GM21367 (cell line): ENCODE data around the gene DLG2.

Experiments
- ATAC-seq: cut with Tn5 transposase; IDR thresholded peaks from one replicate; pipeline ENCODE4 v1.9.1; 2021; ENCODE audit not compliant: unreplicated experiment

The DLG2 gene

DNA sequence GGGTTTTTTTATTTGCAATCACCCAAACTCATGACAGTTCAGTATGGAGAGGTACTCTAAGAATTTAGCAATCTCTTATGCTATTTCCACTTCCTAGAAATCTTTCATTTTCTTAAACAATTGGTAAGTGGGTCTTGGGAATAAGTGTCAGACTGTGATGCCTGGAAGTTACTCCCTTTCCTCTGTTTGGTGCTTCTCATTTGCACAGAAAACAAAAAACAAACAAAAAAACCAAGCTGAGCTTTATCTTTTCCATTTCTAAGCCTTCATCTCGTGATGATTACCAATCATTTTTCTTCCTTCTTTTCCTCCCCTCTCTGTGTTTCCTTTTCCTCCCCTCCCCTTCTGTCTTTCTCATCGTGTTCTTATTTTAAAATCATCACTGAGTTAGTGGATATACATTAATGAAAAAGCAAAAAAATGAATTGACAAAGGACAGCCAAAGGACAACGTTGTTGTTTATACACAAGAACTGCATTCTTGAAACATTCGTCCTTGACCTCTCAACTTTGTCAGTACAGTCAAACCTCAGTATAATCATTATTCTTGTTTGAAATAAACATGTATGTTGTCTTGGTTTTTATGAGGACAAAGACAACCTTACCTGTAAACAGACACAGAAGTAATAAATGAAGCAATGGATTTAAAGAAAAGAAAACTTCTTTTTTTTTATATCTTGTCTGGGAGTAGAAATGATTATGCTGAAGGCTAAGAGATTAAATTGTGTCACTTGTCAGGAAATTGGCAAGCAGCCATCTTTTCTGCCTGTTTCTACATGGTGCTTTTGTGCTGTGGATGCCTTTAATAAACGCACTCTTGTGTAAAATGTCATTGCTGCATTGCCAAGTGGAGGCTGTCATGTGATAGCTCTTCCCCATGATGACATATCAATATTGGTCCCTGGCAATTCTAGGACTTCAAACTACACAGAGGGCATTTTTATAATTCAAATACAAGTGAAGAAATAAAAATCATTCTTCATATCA, 1537.8 kb downstream of the DLG2 start:
- no peak for ATAC-seq

DNA sequence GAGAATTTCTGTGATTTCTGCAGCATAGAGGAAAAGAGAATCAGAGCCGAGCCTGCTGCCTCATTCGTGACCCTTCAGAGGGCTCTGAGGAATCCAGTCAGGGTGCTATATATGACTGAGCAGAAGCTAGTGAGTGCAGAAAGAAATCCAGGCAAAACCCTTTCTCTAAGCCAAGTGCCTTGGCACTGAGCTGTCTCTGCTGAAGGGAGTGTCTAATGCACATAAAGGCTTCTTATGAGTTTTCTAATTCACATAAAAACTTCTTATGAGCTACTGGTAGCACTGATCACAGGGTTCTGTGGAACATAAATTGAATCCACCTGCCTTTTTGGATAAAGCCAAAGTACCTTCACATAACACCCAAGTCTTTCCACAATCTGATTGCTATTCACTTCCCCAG, 1555.3 kb downstream of the DLG2 start:
- ATAC-seq = no peak

DNA sequence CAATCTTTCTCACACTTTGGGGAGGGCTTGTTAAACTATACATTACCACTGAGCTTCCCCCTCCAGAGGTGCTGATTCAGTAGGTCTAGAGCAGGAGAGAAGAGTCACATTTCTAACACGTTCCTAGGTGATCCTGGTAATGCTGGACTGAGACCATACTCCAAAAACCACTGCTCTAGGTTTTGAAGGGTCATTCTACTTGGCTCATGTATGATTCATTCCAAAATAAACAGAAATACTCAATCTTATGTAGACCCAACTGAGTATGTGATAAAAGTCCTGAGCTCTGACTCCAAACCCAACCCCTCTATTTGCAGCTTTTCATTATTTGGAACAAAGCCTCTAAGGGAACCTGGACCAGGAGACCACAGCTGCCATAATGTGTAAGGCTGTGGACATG, 1558.1 kb downstream of the DLG2 start:
- no peak for ATAC-seq

DNA sequence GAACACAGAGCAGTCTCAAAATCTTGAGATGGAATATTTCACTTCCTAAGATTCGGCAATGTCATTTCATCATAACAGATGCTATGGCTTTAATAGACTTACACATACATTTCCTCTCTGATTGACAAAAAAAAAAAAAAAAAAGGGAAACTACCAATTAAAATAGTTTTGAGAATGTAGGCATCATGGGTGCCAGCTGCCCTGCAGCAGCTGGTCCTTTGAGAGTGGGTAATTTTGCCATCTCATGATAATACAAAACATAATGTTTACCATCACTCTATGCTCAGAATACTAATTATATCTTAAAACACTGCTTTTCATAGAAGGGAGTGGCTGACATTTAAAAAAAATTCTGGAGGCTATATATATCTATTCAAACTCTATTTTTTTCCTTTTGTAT, 1565.4 kb downstream of the DLG2 start:
- no peak for ATAC-seq

- no peak for ATAC-seq
Observed at GRCh38 chr11:84056653-84057376, 1570.3 kb downstream of the DLG2 start.

DNA sequence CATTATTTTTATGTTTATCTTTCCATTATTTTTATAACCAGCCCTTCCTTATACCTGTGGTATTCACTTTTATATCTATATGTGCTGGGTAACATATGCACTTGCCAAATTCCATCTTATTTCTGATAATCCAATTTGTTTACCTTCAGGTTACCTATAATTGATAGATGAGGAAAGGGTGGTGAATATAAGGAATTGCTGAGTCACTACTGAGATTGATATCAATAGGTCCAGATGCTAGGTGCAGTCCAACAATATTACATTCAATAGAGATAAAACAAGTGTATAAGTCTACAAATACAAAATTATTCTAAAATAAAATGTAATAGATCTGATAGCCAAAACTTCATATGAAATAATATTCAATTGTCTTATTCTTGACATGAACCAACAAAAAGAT, 1582.0 kb downstream of the DLG2 start:
- ATAC-seq = no peak

- no peak for ATAC-seq
Observed at GRCh38 chr11:84044706-84045105, 1582.4 kb downstream of the DLG2 start.

- ATAC-seq = no peak
Observed at GRCh38 chr11:84036664-84037194, 1590.4 kb downstream of the DLG2 start.

DNA sequence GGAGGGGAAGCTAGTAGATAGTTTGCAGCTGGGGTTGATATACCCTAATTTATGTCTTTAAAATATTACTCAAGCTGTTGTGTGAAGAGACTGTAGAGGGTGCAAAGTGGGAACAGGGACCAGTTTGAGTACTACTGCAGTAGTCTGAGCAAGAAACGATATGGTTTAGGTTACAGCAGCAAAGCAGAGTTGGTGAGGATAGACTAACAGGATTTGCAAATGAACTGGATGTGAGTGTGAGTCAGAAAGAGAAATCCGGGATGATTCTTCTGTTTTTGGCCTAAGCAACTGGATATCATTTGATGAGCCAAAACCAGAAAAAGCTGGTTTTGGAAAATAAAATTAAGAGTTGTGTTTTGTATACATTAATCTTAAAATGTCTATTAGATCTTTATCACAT, 1591.5 kb downstream of the DLG2 start:
- ATAC-seq = no peak

- ATAC-seq = no peak
Observed at GRCh38 chr11:84034484-84034883, 1592.7 kb downstream of the DLG2 start.

- ATAC-seq = no peak
Observed at GRCh38 chr11:84024266-84024665, 1602.9 kb downstream of the DLG2 start.

GRCh38 chr11:84022695-84023094, 1604.4 kb downstream of the DLG2 start:
- no peak for ATAC-seq

DNA sequence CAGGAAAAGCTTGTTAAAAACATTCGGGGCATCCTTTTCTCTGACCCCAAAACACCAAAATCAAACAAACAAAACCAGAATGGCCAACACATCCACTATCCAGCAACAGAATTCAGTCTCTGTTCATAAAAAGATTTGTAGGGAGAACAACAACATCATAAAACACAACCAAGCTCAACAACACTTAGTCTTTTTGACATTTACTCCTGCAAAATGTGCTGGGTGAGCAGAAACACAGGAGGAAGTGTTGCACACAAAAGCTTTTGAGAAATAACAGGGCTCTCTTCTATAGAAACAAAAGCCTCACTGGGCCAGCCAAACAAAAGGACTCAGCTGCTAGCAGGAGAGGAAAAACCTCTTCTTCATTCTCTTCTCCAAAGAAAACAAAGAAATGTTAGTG, 1604.9 kb downstream of the DLG2 start:
- no peak for ATAC-seq

- ATAC-seq = no peak
Observed at GRCh38 chr11:84021291-84021690, 1605.9 kb downstream of the DLG2 start.

GRCh38 chr11:84019571-84020194, 1607.5 kb downstream of the DLG2 start:
- ATAC-seq = no peak

- no peak for ATAC-seq
Observed at GRCh38 chr11:84014539-84014938, 1612.6 kb downstream of the DLG2 start.

DNA sequence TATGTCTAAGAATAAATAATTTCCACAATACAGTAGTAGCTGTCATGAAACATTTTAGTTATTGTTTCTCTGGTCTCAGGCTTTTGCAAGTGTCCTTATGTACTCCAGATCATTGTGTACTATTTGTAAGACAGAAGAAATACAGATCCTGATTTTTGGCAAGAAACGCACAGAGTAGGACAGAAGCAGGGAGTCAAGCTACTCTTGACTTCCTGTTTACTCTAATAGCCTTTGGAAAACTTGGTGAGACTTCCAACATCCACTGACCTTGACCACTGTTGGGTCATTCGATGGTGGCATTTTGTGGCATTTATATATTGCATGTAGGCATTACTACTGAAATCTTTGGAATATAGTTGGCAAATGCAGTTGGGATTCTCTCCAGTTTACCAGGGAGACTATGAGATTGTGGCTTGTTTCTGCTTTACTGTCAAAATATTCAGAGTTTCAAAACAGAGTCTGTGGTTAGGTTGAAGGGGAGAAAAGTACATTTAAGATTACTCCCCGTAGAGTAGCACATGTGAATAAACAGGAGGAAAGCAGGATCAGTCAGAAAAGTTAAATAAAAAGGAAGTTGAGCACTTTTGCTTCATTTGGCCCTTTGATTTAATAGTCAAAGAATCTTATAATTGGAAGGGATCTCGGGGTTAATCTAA, 1614.8 kb downstream of the DLG2 start:
- ATAC-seq = no peak

DNA sequence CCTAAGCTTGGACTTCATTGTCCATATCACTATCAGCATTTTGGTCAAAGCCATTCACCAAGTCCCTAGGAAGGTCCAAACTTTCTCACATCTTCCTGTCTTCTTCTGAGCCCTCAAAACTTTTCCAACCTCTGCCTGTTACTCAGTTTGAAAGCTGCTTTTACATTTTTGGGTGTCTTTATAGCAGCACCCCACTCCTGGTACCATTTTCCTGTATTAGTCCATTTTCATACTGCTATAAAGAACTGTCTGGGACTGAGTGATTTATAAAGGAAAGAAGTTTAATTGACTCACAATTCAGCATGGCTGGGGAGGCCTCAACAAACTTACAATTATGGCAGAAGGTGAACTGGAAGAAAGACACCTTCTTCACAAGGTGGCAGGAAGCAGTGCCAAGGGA, 1624.0 kb downstream of the DLG2 start:
- no peak for ATAC-seq

DNA sequence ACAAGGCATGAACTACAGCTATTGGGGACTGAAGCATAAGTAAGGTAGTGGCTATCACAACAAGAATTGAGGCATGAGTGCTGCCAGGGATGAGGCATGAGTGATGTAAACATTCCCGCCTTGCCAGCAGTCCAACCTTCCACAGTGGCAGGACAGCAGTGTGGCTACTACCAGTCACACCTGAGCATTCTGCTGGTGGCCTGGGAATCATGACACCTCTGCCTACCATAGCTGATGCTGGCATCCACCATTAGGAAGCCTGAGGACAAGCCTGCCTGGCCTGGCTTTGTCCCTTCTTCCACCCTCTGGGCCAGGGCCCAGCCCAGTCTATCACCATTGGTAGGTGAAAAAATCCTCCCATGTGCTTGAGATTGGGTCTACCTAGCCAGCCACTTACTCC, 1628.2 kb downstream of the DLG2 start:
- no peak for ATAC-seq

GRCh38 chr11:83990160-83990733, 1636.9 kb downstream of the DLG2 start:
- ATAC-seq = no peak

- no peak for ATAC-seq
Observed at GRCh38 chr11:83982825-83983224, 1644.3 kb downstream of the DLG2 start.
